Suprapubic skin (tissue), 3 donors: Measurements from ENCODE around the gene SERPIND1.

Source experiments
- CTCF ChIP-seq, 2 donors: fragments of 200-600 bp in 1 of 2; fragments of 450-650 bp in 1 of 2; sonication (generic) in 1 of 2; IDR thresholded peaks; one replicate each; pipeline ENCODE4 v1.5.1; 2016 to 2019; ENCODE audit warnings: antibody characterized with exemption in 2 of 2, mild to moderate bottlenecking in 1 of 2, moderate library complexity in 1 of 2
- EP300 ChIP-seq: sonication (generic); formaldehyde crosslinking; IDR thresholded peaks from one replicate; pipeline ENCODE4 v1.6.1; 2017; ENCODE audit warnings: antibody characterized with exemption

GRCh38 chr22:20779818-20780158, 5.9 kb downstream of the SERPIND1 start:
- TF ChIP-seq CTCF (IDR thresholded peaks at IDR 0.05) (no peak), EP300 (no peak)
